ENCODE measurements around the gene HECTD2. TPM values are rescaled to one million over a fixed set of nuclear protein-coding genes. Genes with fewer than 3 reads are reported as not detected.

Gene HECTD2
- total RNA-seq, 1 donor from 2014 or later, result 18.2 TPM

GRCh38 chr10:91536111-91536510, 126.0 kb downstream of the HECTD2 start:
- Mint-ChIP-seq H3K27ac (no peak overlapping the region), H3K4me1 (ENCODE audit: unreplicated experiment) (peaks cover under 1% of the 10 kb centered on the region), H3K9me3 (peaks cover 5% of the 10 kb centered on the region), H3K36me3 (peaks cover 7% of the 10 kb centered on the region), H3K27me3 (peaks cover 7% of the 10 kb centered on the region), H3K4me3 (no peak overlapping the region)
- no peak for DNase-seq (ENCODE audit: extremely low spot score, unreplicated experiment)
- TF ChIP-seq, protein P1, sequence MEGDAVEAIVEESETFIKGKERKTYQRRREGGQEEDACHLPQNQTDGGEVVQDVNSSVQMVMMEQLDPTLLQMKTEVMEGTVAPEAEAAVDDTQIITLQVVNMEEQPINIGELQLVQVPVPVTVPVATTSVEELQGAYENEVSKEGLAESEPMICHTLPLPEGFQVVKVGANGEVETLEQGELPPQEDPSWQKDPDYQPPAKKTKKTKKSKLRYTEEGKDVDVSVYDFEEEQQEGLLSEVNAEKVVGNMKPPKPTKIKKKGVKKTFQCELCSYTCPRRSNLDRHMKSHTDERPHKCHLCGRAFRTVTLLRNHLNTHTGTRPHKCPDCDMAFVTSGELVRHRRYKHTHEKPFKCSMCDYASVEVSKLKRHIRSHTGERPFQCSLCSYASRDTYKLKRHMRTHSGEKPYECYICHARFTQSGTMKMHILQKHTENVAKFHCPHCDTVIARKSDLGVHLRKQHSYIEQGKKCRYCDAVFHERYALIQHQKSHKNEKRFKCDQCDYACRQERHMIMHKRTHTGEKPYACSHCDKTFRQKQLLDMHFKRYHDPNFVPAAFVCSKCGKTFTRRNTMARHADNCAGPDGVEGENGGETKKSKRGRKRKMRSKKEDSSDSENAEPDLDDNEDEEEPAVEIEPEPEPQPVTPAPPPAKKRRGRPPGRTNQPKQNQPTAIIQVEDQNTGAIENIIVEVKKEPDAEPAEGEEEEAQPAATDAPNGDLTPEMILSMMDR (conservative IDR thresholded peaks at IDR 0.05), result no peak

DNA sequence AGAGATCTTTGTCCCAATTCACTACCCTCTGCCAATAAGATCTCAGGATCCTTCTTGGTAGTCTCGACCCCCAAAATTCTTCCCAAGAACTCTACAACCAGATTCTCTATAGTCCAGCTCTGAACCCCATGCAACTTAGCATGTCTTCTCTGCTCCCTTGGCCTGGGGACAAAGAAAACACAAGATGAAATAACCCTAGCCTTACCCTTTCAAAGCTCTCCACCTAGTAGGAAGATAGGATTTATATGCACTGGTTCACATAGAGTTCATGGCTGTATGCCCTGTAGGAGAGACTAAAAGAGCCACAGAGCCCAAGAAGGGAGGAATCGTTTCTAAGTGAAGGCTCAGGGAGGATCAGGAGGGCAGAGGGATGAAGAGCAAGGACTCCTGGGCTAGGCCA, 126.6 kb downstream of the HECTD2 start:
- Mint-ChIP-seq H3K4me3 (no peak overlapping the region), H3K36me3 (peaks cover 7% of the 10 kb centered on the region), H3K27me3 (peaks cover 5% of the 10 kb centered on the region), H3K9me3 (peaks cover 5% of the 10 kb centered on the region), H3K4me1 (ENCODE audit: unreplicated experiment) (peaks cover 6% of the 10 kb centered on the region), H3K27ac (no peak overlapping the region)
- TF ChIP-seq, protein P1 (conservative IDR thresholded peaks at IDR 0.05), result no peak
- DNase-seq (ENCODE audit: extremely low spot score, unreplicated experiment), result no peak

- TF ChIP-seq, protein P1 (conservative IDR thresholded peaks at IDR 0.05), result no peak
- no peaks in the 10 kb centered on the region for H3K27me3 Mint-ChIP-seq
- no peak overlapping the region for H3K27ac Mint-ChIP-seq
- H3K4me3 Mint-ChIP-seq, result no peak overlapping the region
- peaks cover 15% of the 10 kb centered on the region for H3K4me1 Mint-ChIP-seq (ENCODE audit: unreplicated experiment)
- no peak for DNase-seq (ENCODE audit: extremely low spot score, unreplicated experiment)
- H3K36me3 Mint-ChIP-seq, result peaks cover 4% of the 10 kb centered on the region
- peaks cover 5% of the 10 kb centered on the region for H3K9me3 Mint-ChIP-seq
These were observed 127.7 kb downstream of the HECTD2 start for GRCh38 chr10:91537614-91538383.

DNA sequence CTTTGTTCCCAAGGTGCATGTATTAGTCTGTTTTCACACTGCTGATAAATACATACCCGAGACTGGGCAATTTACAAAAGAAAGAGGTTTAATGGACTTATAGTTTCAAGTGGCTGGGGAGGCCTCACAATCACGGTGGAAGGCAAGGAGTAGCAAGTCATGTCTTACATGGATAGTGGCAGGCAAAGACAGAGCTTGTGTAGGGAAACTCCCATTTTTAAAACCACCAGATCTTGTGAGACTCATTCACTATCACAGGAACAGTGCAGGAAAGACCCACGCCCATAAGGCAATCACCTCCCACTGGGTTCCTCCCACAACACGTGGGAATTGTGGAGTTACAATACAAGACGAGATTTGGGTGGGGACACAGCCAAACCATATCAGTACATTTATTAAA, 129.8 kb downstream of the HECTD2 start:
- DNase-seq (ENCODE audit: extremely low spot score, unreplicated experiment), result no peak
- TF ChIP-seq, protein P1 (conservative IDR thresholded peaks at IDR 0.05), result no peak
- peaks cover 15% of the 10 kb centered on the region for H3K4me1 Mint-ChIP-seq (ENCODE audit: unreplicated experiment)
- H3K27me3 Mint-ChIP-seq, result no peaks in the 10 kb centered on the region
- H3K9me3 Mint-ChIP-seq, result peaks cover 5% of the 10 kb centered on the region
- H3K27ac Mint-ChIP-seq, result no peak overlapping the region
- peaks cover 4% of the 10 kb centered on the region for H3K36me3 Mint-ChIP-seq
- no peak overlapping the region for H3K4me3 Mint-ChIP-seq

DNA sequence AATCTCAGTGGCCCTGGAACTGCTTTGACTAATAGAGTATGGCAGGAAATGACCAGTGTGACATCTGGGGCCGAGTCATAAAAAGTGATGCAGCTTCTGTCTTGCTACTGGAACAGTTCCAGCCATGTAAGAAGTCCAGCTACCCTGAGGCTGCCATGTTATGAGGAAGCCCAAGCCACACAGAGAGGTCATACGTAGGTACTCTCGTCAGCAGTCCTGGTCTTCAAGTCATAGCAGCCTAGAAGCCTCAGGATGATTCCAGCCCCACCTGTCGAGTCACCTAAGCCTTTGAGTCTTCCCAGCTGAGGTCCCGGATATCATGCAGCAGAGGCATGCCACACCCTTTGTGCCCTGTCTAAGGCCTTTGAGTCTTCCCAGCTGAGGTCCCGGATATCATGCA, 130.6 kb downstream of the HECTD2 start:
- peaks cover 4% of the 10 kb centered on the region for H3K36me3 Mint-ChIP-seq
- H3K27ac Mint-ChIP-seq, result no peak overlapping the region
- DNase-seq (ENCODE audit: extremely low spot score, unreplicated experiment), result no peak
- H3K9me3 Mint-ChIP-seq, result peaks cover 5% of the 10 kb centered on the region
- H3K4me3 Mint-ChIP-seq, result no peak overlapping the region
- H3K27me3 Mint-ChIP-seq, result no peaks in the 10 kb centered on the region
- peaks cover 15% of the 10 kb centered on the region for H3K4me1 Mint-ChIP-seq (ENCODE audit: unreplicated experiment)
- TF ChIP-seq, protein P1 (conservative IDR thresholded peaks at IDR 0.05), result no peak
